Left hindlimb (tissue), 1 donor: ENCODE data around the gene SLC36A4.
"Not testable (repeated sequence)": the region's sequence is repeated elsewhere in the genome, so short reads cannot be mapped to it uniquely, and the experiment has no call there.

ENCODE experiments used
- DNase-seq: peaks from one replicate; pipeline ENCODE4 v3.0.0-alpha.2; 2018

The SLC36A4 gene

DNA sequence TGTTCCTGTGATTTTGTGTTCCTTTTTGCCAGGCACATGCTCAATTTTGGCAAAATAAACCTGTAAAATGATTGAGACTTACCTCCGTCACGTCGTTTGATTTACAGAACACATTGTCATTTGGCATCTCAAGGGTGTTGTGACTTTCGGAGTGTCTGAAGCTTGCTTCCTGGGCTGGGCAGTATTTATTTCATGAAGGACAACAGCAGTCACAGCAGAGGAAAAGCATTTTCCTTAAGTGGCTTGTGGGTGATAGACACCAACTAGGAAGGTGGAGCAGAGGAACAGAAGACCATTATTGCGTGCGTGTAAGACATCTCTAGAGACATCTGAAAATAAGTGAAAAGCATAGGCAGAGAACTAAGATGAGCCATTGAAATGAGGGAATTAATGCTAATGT lies 80.2 kb downstream of the SLC36A4 start:
- no peak for DNase-seq

DNA sequence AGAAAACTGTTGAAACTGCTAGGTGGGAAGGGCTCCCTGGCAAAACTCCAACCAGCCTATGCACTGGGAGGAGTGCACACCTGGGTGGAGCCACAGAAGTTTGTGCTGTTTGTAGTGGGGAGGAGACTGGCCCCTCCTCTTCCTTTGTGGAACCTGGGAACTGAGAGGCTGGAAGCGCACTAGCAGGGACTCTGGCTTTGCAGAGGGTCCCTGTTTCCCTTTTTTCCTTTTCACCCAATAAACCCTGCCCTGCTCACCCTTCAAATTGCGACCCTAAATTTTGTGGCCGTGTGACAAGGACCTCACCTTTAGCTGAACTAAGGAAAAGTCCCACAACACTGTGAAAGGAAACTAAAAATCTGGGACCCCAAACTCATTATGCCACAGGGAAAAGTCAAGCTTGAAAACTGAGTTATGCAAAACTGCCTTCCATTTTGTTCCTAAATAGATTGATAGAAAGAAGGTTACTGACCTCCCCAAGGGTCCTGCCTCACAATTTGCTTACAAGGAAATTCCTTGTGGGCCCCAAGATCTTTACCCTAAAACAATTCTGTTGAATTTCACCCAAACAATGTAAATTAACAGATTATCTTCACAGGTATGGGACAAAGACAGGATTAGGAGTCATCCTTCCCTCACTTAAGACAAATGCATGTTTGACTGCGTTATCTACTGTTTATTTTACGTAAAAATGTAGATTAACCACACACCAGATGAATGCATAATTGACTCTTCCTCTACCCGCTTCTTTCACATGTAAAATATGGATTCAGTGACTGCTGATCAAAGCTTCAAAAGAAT lies 81.0 kb downstream of the SLC36A4 start:
- no peak for DNase-seq

DNA sequence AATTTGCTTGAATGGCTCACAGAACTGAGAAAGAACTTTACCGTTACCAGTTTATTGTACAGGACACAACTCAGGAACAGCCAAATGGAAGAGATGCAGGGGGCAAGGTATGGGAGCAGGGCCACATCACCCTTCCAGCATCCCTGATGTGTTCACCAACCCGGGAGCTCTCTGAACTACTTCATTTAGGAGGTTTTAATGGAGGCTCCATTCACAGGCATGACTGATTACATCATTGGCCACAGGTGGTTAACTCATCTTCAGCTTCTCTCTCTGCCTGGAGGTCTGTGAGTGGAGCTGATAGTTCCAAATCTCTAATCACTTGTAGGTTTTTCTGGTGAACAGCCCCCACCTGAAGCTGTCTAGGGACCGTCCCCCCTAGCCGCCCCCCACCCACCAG lies 83.5 kb downstream of the SLC36A4 start:
- DNase-seq = no peak

DNA sequence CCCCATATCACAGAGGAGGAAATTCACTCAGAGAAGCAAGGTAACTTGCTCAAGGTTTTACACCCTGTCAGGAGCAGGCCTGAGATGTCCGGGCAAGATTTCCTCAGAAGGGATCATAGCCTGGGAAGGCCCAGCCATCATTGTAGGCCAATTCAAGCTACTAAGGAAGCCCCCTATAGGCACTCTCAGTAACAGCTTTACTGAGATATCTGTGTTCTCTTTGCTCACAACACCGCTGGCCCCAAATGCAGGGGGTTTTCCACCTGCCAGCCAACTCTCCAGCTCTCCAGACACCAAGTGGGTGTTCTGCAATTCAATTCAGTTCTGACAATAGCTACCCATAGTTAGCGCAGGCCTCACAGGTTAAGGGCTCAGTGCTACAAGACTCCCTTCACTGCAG lies 84.0 kb downstream of the SLC36A4 start:
- DNase-seq = no peak

DNA sequence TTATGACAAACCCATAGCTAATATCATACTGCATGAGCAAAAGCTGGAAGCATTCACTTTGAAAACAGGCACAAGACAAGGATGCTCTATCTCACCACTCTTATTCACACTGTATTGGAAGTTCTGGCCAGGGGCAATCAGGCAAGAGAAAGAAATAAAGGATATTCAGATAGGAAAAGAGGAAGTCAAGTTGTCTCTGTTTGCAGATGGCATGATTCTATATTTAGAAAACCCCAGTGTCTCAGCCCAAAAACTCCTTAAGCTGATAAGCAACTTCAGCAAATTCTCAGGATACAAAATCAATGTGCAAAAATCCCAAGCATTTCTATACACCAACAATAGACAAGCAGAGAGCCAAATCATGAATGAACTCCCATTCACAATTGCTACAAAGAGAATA lies 86.6 kb downstream of the SLC36A4 start:
- DNase-seq = not testable (repeated sequence)

DNA sequence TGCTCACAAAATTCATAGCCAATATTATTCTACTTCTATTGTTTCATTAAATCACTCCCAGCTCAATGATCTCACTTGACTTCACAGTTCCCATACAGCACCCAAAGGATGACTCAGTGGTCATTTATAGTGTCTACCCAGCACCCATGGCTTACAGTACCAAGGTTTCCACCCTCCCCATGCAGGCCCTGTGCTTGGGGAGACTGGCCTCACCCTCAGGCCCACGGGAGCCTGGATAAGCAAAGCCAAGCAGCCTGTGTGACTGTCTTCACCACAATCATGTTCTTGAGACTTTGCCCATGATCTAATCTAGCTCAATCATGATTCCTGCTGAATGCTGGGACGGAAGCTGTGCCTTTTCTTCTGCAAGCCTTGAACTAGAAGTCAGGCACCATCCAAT lies 97.6 kb downstream of the SLC36A4 start:
- DNase-seq = no peak

DNA sequence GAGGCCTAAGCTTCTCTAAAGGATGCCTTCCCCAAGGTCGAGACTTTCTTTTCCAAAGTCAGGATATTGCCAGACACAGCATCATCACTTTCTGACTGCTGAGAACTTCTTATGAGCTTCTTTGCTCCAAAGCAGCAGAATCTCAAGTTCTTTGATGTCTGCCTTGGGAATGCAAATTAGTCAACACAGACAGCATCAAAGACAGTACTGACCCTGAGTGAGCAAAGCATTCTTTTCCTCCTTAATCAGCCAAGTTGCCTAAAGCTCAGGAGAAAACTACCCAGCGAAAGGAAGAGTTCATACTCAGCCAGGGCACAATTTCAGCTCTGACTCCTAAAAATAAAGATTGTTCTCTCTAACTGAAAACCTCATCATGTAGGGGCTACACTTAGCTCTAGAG lies 98.0 kb downstream of the SLC36A4 start:
- DNase-seq = no peak
